ENCODE data around the gene CD4.
"Not testable (repeated sequence)": the region's sequence is repeated elsewhere in the genome, so short reads cannot be mapped to it uniquely, and the experiment has no call there.

The CD4 gene

DNA sequence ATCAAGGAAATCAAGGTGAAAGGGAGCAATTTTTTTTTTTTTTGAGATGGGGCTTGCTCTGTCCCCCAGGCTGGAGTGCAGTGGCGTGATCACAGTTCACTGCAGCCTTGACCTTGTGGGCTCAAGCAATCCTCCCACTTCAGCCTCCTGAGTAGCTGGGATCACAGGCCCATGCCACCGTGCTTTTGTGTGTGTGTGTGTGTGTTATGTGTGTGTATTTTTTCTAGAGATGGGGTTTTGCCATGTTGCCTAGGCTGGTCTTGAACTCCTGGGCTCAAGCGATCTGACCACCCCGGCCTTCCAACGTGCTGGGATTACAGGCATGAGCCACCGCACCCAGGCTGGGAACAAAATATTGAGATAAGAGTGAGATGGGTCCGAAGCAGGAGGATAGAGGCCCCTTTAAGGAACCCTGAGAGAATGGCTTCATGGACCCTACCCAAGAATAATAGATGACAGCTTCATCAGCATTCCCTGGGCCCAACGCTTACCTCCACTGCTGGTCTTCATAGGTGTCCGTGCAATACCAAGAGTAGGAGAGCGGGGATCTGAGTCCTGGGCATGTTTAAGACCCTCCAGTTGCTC is 60.7 kb downstream of the CD4 start:
- no peak for DNase-seq

GRCh38 chr12:6850796-6851152 is 61.4 kb downstream of the CD4 start:
- no peak for DNase-seq

DNA sequence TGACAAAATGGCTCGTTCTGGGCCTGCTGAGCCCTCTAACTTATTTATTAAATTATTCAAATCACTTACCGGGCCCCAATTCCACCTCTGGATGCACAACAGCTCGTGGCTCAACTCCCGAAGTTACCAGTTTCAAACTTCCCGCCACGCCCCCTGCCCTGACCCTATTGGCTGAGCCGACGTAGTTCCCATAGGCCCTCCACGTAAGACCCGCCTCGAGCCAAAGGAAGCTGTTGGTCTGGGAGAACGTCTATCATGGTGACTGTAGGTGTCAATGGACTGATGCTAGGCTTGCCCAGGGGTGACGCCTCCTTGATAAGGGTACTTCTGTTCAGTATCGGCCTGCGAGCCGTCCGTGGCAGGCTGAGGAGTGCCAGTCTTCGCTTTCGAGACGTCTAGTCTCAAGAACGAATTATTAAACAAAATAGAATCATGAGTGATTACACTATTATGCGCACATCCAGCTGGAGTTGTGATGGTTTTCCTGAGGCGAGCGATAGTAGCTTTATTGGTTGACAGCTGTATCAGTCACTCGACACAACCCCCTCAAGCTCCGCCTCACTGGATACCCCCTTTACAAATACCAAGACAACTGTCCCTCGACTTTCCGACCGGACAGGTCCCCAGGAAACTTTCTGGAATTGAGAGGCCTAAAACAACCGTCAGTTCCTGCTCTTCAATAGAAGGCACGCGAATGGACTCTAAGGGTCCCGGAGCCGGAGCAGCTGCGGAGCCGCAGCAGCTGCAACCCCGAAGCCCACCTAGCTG is 62.0 kb downstream of the CD4 start, which contains the start of gene CDCA3:
CDCA3 (minus strand) TSS at position 134 of the 768 bp plus-strand sequence. CDS start 334 bp downstream, outside the sequence.
- peak; percentile 97 for DNase-seq

- DNase-seq: peak; percentile 100
Measured at GRCh38 chr12:6851921-6852650, 62.8 kb downstream of the CD4 start, which contains the start of gene USP5. Gene USP5, plus strand, starts transcription at chr12:6852150. Its CDS starts 30 bp downstream, at chr12:6852180.

GRCh38 chr12:6852651-6853354 is 63.5 kb downstream of the CD4 start:
- DNase-seq: peak; percentile 74

DNA sequence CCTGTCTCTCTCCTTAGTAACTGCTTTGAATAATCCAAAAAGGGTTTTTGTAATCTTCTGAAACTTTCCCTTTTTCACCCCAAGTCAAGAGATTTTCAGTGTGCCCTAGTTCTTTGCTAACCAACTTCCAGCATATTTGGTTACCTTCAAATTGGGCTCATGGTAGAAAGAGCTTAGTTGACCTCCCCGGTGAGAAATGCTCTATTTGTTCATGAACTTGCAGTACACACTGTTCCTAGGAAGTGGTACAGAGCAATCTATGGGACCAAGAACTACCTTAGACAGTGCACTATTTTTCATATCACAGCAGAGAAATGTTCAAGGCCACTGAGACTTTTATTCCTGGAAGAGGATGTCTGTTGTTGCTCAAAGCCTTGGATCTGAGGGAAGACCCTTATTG is 64.3 kb downstream of the CD4 start:
- no peak for DNase-seq

GRCh38 chr12:6854036-6854435 is 64.7 kb downstream of the CD4 start:
- DNase-seq: peak; percentile 15

GRCh38 chr12:6855322-6855721 is 66.0 kb downstream of the CD4 start:
- peak; percentile 13 for DNase-seq

GRCh38 chr12:6858799-6859198 is 69.5 kb downstream of the CD4 start:
- DNase-seq: peak; percentile 12

- no peak for DNase-seq
Measured at GRCh38 chr12:6860116-6860515, 70.8 kb downstream of the CD4 start.

DNA sequence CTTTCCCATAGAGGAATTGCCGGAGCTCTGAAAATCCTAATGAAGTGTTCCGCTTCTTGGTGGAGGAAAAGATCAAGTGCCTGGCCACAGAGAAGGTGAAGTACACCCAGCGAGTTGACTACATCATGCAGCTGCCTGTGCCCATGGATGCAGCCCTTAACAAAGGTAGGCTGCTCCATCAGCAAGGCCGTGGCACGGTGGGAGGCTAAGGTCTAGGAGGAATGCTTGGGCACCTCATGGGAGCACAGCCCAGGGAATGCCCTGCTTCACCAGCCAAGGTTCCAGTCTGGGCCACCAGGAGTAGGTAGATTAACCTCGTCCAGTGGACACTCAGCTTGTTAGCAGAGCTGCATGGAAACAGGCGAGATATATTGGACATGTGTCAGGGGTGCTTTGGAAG is 71.6 kb downstream of the CD4 start:
- DNase-seq: no peak

GRCh38 chr12:6861391-6861790 is 72.1 kb downstream of the CD4 start:
- DNase-seq: no peak

- DNase-seq: peak; percentile 18
Measured at GRCh38 chr12:6863033-6863432, 73.7 kb downstream of the CD4 start.

GRCh38 chr12:6863586-6864321 is 74.4 kb downstream of the CD4 start:
- DNase-seq: peak; percentile 18

DNA sequence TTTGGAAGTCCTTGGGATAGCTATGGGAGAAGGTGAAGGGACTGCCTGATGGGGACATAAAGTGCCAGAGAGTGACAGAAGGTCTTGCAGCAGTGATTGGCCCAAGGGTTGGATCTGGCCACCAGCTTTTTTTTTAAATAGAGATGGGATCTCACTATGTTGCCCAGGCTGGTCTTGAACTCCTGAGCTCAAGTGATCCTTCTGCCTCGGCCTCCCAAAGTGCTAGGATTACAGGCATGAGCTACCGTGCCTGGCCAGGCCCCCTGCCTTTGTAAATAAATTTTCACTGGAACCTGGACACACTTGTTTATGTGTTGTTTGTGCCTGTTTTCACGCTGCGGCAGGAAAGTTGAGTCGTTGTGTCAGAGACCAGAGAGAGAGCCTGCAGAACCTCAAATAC is 76.0 kb downstream of the CD4 start:
- not testable (repeated sequence) for DNase-seq

GRCh38 chr12:6866163-6866919 is 77.0 kb downstream of the CD4 start:
- peak; percentile 53 for DNase-seq

DNA sequence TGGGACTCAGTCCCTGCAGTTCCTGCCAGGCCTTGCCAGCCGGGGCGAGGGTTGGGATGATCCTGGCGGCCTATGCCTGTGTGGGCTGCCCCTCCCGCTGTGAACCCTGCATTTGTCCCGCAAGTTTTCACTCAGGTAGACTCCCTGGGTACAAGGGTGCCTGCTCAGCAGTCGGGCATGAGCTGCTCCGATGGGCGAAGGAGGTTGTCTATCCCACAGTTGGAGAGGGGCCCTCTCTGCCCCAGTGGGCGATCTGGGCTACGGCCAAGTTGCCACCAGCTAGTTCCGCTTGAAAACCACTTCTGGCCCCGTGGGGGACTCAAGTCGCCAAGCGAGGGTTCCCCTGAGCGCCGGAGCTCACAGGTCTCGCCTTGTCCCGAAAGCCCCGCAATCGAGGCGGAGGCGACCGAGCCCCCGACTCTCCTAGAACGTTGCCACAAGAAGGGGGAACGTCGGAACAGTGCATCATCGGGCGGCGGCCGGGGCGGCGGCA is 77.6 kb downstream of the CD4 start:
- no peak for DNase-seq

GRCh38 chr12:6867413-6868210 is 78.3 kb downstream of the CD4 start, which contains the start of gene TPI1:
Gene TPI1, plus strand, starts transcription at chr12:6867531. Its CDS starts 36 bp downstream, at chr12:6867567.
- peak; percentile 93 for DNase-seq

GRCh38 chr12:6868211-6869048 is 79.1 kb downstream of the CD4 start:
- DNase-seq: peak; percentile 40
